Measurements from ENCODE around the gene KIF17. TPM values are rescaled to one million over a fixed set of nuclear protein-coding genes. Genes with fewer than 3 reads are reported as not detected.

KIF17 gene
- total RNA-seq, 1 experiment from 2014 or later: 2.4 TPM

DNA sequence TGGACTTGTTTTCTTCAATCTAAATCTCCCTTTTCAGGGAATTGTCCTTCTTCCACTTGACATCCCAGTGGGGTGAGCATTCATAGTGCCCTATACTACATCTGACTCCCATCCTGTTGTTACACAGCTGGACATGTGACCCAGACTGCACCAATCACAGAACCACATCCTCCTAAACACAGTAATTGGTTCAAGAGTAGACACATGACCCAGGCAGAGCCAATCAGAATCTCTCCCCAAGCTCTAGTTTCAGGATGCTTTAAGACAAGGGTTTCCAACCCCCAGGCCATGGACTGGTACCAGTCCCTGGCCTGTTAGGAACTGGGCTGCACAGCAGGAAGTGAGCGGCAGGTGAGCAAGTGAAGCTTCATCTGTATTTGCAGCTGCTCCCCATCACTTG, 51.0 kb downstream of the KIF17 start (continued):
- TF ChIP-seq POLR2AphosphoS5 (IDR thresholded peaks at IDR 0.05; ENCODE audit: low read depth, low read length): no peak

DNA sequence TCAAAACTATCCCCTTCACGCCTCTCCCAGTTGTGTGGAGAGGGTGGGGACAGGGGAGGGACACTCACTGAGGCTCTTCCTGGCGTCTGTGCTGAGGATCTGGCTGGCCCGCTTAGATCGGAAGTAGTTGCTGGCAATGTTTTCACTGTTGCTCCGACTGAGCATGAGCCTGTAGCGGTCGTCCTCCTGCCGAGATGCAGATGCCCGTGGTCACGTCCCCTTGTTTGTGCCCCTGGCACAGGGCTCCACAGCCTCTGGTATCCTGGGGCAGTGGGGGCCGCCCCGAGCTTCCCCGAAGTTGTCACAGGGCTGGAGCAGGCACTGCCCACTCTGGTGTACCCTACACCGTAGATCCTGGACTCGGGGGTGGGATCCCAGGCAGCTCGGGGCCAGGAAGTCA, 51.7 kb downstream of the KIF17 start:
- H2AFZ ChIP-seq (ENCODE audit: low read depth, low read length, poor library complexity, severe bottlenecking): no peak overlapping the region
- peaks cover 2 to 9% of the 10 kb centered on the region in 2 experiments; a peak in 1 of 4 replicates for H3K4me1 ChIP-seq (ENCODE audit: control insufficient read depth in 1 of 2, insufficient read depth in 2 of 2, low read length in 2 of 2)
- TF ChIP-seq TCF7L2 (IDR thresholded peaks at IDR 0.05; ENCODE audit: borderline replicate concordance, extremely low read depth, insufficient read depth, insufficient read length): no peak
- no peak for TF ChIP-seq EGR1 (IDR thresholded peaks at IDR 0.05; ENCODE audit: low read depth)
- TF ChIP-seq, protein P1, sequence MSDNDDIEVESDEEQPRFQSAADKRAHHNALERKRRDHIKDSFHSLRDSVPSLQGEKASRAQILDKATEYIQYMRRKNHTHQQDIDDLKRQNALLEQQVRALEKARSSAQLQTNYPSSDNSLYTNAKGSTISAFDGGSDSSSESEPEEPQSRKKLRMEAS (IDR thresholded peaks at IDR 0.05): no peak
- TF ChIP-seq ZFX (IDR thresholded peaks at IDR 0.05): no peak
- no peak for TF ChIP-seq SRF (IDR thresholded peaks at IDR 0.05; ENCODE audit: low read depth)
- TF ChIP-seq, protein P2, sequence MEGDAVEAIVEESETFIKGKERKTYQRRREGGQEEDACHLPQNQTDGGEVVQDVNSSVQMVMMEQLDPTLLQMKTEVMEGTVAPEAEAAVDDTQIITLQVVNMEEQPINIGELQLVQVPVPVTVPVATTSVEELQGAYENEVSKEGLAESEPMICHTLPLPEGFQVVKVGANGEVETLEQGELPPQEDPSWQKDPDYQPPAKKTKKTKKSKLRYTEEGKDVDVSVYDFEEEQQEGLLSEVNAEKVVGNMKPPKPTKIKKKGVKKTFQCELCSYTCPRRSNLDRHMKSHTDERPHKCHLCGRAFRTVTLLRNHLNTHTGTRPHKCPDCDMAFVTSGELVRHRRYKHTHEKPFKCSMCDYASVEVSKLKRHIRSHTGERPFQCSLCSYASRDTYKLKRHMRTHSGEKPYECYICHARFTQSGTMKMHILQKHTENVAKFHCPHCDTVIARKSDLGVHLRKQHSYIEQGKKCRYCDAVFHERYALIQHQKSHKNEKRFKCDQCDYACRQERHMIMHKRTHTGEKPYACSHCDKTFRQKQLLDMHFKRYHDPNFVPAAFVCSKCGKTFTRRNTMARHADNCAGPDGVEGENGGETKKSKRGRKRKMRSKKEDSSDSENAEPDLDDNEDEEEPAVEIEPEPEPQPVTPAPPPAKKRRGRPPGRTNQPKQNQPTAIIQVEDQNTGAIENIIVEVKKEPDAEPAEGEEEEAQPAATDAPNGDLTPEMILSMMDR (IDR thresholded peaks at IDR 0.05 in 2 of 3, conservative IDR thresholded peaks at IDR 0.05 in 1 of 3; ENCODE audit: borderline replicate concordance in 1 of 3, insufficient read depth in 1 of 3, low read depth in 2 of 3, low read length in 2 of 3): no peak
- TF ChIP-seq CBX3 (IDR thresholded peaks at IDR 0.05; ENCODE audit: low read depth): no peak
- TF ChIP-seq POLR2A (IDR thresholded peaks at IDR 0.05; ENCODE audit: borderline replicate concordance, extremely low read depth, insufficient read depth, insufficient read length): no peak
- TF ChIP-seq, protein P3, sequence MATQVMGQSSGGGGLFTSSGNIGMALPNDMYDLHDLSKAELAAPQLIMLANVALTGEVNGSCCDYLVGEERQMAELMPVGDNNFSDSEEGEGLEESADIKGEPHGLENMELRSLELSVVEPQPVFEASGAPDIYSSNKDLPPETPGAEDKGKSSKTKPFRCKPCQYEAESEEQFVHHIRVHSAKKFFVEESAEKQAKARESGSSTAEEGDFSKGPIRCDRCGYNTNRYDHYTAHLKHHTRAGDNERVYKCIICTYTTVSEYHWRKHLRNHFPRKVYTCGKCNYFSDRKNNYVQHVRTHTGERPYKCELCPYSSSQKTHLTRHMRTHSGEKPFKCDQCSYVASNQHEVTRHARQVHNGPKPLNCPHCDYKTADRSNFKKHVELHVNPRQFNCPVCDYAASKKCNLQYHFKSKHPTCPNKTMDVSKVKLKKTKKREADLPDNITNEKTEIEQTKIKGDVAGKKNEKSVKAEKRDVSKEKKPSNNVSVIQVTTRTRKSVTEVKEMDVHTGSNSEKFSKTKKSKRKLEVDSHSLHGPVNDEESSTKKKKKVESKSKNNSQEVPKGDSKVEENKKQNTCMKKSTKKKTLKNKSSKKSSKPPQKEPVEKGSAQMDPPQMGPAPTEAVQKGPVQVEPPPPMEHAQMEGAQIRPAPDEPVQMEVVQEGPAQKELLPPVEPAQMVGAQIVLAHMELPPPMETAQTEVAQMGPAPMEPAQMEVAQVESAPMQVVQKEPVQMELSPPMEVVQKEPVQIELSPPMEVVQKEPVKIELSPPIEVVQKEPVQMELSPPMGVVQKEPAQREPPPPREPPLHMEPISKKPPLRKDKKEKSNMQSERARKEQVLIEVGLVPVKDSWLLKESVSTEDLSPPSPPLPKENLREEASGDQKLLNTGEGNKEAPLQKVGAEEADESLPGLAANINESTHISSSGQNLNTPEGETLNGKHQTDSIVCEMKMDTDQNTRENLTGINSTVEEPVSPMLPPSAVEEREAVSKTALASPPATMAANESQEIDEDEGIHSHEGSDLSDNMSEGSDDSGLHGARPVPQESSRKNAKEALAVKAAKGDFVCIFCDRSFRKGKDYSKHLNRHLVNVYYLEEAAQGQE (IDR thresholded peaks at IDR 0.05; ENCODE audit: low read depth): no peak
- no peak for TF ChIP-seq SP1 (IDR thresholded peaks at IDR 0.05; ENCODE audit: low read depth)
- no peak for TF ChIP-seq EZH2phosphoT487 (IDR thresholded peaks at IDR 0.05; ENCODE audit: borderline replicate concordance)
- TF ChIP-seq YY1 (IDR thresholded peaks at IDR 0.05; ENCODE audit: extremely low read depth, insufficient replicate concordance, low read depth, low read length): no peak
- TF ChIP-seq, protein P4, sequence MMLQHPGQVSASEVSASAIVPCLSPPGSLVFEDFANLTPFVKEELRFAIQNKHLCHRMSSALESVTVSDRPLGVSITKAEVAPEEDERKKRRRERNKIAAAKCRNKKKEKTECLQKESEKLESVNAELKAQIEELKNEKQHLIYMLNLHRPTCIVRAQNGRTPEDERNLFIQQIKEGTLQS (IDR thresholded peaks at IDR 0.05): no peak
- no peak for TF ChIP-seq POLR2AphosphoS5 (IDR thresholded peaks at IDR 0.05; ENCODE audit: low read depth, low read length)
- TF ChIP-seq ZNF274 (IDR thresholded peaks at IDR 0.05; ENCODE audit: low read depth, low read length): no peak
- no peak for TF ChIP-seq CEBPB (IDR thresholded peaks at IDR 0.05; ENCODE audit: low read depth)
- TF ChIP-seq FOSL1 (IDR thresholded peaks at IDR 0.05; ENCODE audit: low read depth): no peak
- TF ChIP-seq EZH2 (IDR thresholded peaks at IDR 0.05): no peak
- no peak for TF ChIP-seq JUND (IDR thresholded peaks at IDR 0.05)
- intact Hi-C loops (cut with micrococcal nuclease): no loop called here
- H3K4me3 ChIP-seq (replicated peaks in 1 of 2; ENCODE audit: low read depth in 1 of 2, low read length in 2 of 2): no peak overlapping the region
- H3K36me3 ChIP-seq (ENCODE audit: control insufficient read depth in 1 of 2, insufficient read depth in 2 of 2, low read length in 2 of 2): no peaks in the 10 kb centered on the region
- ATAC-seq: no peak
- H3K27ac ChIP-seq (ENCODE audit: low read depth, low read length): no peak overlapping the region
- H3K79me2 ChIP-seq (ENCODE audit: insufficient read depth, low read length): peaks cover 1% of the 10 kb centered on the region; the same call in 1 of the 2 replicates
- no peaks in the 10 kb centered on the region for H3K9me3 ChIP-seq (ENCODE audit: control insufficient read depth in 1 of 2, insufficient read depth in 1 of 2, low read depth in 1 of 2, low read length in 2 of 2)
- no peaks in the 10 kb centered on the region for H3K9me2 ChIP-seq (ENCODE audit: insufficient read depth)
- no peaks in the 10 kb centered on the region for H4K20me1 ChIP-seq (ENCODE audit: insufficient read depth)
- ChIA-PET POLR2A (interaction anchor here (0.6 kb wide), 1 partner anchor 337 kb away, joined by 3 read pairs; no protein-coding TSS in a partner anchor), RAD21 (ENCODE audit: low non-redundant PET in 1 of 2, low total read pairs in 2 of 2, uncharacterized antibody in 2 of 2, unreplicated experiment in 2 of 2) (interaction anchor here in 1 of 2 experiments (0.6 kb wide), 1 partner anchor 146 kb away, joined by 6 read pairs; no protein-coding TSS in a partner anchor), CTCF (interaction anchor here (1.1 kb wide), 1 partner anchor 12 kb away, joined by 3 read pairs; no protein-coding TSS in a partner anchor)
- H3K4me2 ChIP-seq (ENCODE audit: low read length): no peak overlapping the region
- DNase-seq (ENCODE audit: low read depth, low spot score): no peak
- no peak overlapping the region for H3K9ac ChIP-seq (ENCODE audit: low read length)
- no peaks in the 10 kb centered on the region for H3K27me3 ChIP-seq (ENCODE audit: insufficient read depth, low read length)
- BruUV-seq (replicated peaks): no TSS peak

Data from HCT116 (cell line).